T-helper 17 cell (primary cell): ENCODE data around the gene ALDOA. TPM values are rescaled to one million over a fixed set of nuclear protein-coding genes. Genes with fewer than 3 reads are reported as not detected.

Experiments
- ATAC-seq: fragments of 150-1000 bp; cut with Tn5 transposase; 2 replicates; pipeline ENCODE4 v1.10.0; 2021; ENCODE audit warnings: mild to moderate bottlenecking, moderate library complexity
- DNase-seq, 3 donors: peaks; one replicate each; pipeline versions ENCODE4 v3.0.0 to v3.0.0-alpha.2; 2020 to 2021
- H3K9me3 ChIP-seq: one replicate; pipeline ENCODE4 v1.7.0; 2013; ENCODE audit warnings: low read length, mild to moderate bottlenecking; ENCODE audit not compliant: control insufficient read depth, poor library complexity, severe bottlenecking
- H3K27ac Mint-ChIP-seq: one replicate; pipeline ENCODE4 v1.8.0; 2022; ENCODE audit warnings: mild to moderate bottlenecking, moderate library complexity, mixed read lengths
- H3K27me3 Mint-ChIP-seq: one replicate; pipeline ENCODE4 v1.8.0; 2022; ENCODE audit warnings: mixed read lengths
- H3K36me3 Mint-ChIP-seq: one replicate; pipeline ENCODE4 v1.8.0; 2022; ENCODE audit warnings: low read depth, mixed read lengths
- H3K4me1 Mint-ChIP-seq: one replicate; pipeline ENCODE4 v1.8.0; 2022; ENCODE audit warnings: mild to moderate bottlenecking, mixed read lengths
- H3K4me3 Mint-ChIP-seq: one replicate; pipeline ENCODE4 v1.8.0; 2022; ENCODE audit warnings: mild to moderate bottlenecking, moderate library complexity, mixed read lengths
- total RNA-seq, 4 donors: library from RNA in 2 of 4; stranded (reverse) in 2 of 4; gene quantifications; one replicate each; pipeline ENCODE4 v1.2.3 and lab custom pipeline; 2022 to 2026

The ALDOA gene
- total RNA-seq, 2 donors from 2014 or later = 421 to 426 TPM

- Mint-ChIP-seq H3K36me3 (no peaks in the 10 kb centered on the region), H3K4me1 (peaks cover 28% of the 10 kb centered on the region), H3K27ac (peak overlapping the region; percentile 96), H3K4me3 (peak overlapping the region; percentile 98), H3K27me3 (no peaks in the 10 kb centered on the region)
- ATAC-seq (no peak), DNase-seq (no peak)
- H3K9me3 ChIP-seq = no peaks in the 10 kb centered on the region
Measured at GRCh38 chr16:30067584-30067916, 2.0 kb downstream of the ALDOA start.

DNA sequence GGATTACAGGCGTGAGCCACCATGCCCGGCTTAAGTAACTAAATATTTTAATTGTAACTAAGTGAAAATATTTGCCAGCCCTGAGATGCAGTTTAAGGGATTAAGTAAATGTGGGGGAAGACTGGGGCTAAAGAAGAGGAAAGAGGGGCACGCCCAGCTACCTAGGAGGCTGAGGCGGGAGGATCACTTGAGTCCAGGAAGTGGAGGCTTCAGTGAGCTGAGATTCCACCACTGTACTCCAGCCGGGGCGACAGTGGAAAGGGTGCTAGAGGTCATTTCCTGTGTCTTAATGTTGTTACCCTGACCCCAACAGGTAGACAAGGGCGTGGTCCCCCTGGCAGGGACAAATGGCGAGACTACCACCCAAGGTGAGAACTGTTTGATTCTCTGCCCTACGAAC, 2.8 kb downstream of the ALDOA start:
- no peaks in the 10 kb centered on the region for H3K36me3 Mint-ChIP-seq
- H3K27ac Mint-ChIP-seq = peak overlapping the region; percentile 72
- no peak for DNase-seq
- H3K4me3 Mint-ChIP-seq = peak overlapping the region; percentile 49
- peaks cover 28% of the 10 kb centered on the region for H3K4me1 Mint-ChIP-seq
- no peaks in the 10 kb centered on the region for H3K9me3 ChIP-seq
- no peaks in the 10 kb centered on the region for H3K27me3 Mint-ChIP-seq
- ATAC-seq = no peak

DNA sequence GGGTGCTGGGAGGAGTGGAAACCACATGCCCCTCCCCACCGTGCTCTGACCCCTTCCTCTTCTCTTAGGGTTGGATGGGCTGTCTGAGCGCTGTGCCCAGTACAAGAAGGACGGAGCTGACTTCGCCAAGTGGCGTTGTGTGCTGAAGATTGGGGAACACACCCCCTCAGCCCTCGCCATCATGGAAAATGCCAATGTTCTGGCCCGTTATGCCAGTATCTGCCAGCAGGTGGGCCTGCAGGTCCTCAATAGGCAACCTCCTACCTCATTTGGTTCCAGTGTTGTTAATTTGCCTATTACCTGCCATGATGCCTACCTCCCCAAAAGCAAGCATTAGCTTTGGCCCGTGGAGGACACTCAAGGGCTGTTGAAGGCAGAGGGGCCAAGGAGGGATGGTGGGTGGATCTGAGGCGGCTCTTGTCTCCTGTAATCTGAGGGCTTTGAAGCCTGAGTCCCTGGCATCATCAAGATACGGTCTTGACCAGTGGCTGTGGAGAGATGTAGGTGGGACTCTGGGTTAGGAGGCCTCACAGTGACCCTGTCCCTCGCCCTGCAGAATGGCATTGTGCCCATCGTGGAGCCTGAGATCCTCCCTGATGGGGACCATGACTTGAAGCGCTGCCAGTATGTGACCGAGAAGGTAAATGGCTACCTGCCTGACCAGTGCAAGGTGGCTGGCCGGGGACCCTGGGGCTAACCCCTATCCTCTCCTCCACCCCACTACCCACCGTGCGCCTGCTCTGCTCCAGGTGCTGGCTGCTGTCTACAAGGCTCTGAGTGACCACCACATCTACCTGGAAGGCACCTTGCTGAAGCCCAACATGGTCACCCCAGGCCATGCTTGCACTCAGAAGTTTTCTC, 3.4 kb downstream of the ALDOA start:
- H3K27ac Mint-ChIP-seq = peak overlapping the region; percentile 72
- H3K9me3 ChIP-seq = no peaks in the 10 kb centered on the region
- DNase-seq (peak in 2 of 3 donors; percentile 33 to 50), ATAC-seq (no peak)
- H3K4me3 Mint-ChIP-seq = peak overlapping the region; percentile 49
- peaks cover 24% of the 10 kb centered on the region for H3K4me1 Mint-ChIP-seq
- no peaks in the 10 kb centered on the region for H3K36me3 Mint-ChIP-seq
- no peaks in the 10 kb centered on the region for H3K27me3 Mint-ChIP-seq

GRCh38 chr16:30069611-30070462, 4.3 kb downstream of the ALDOA start:
- no peak for DNase-seq
- no peak overlapping the region for H3K4me3 Mint-ChIP-seq
- no peaks in the 10 kb centered on the region for H3K36me3 Mint-ChIP-seq
- no peaks in the 10 kb centered on the region for H3K9me3 ChIP-seq
- no peak for ATAC-seq
- H3K27ac Mint-ChIP-seq = peak overlapping the region; percentile 59
- H3K4me1 Mint-ChIP-seq = peaks cover 19% of the 10 kb centered on the region
- no peaks in the 10 kb centered on the region for H3K27me3 Mint-ChIP-seq

- Mint-ChIP-seq H3K27ac (peak overlapping the region; percentile 59), H3K27me3 (no peaks in the 10 kb centered on the region), H3K4me3 (no peak overlapping the region), H3K36me3 (no peaks in the 10 kb centered on the region), H3K4me1 (peaks cover 21% of the 10 kb centered on the region)
- no peaks in the 10 kb centered on the region for H3K9me3 ChIP-seq
- no peak for DNase-seq
- ATAC-seq = no peak
Measured at GRCh38 chr16:30070490-30070889, 4.9 kb downstream of the ALDOA start.

DNA sequence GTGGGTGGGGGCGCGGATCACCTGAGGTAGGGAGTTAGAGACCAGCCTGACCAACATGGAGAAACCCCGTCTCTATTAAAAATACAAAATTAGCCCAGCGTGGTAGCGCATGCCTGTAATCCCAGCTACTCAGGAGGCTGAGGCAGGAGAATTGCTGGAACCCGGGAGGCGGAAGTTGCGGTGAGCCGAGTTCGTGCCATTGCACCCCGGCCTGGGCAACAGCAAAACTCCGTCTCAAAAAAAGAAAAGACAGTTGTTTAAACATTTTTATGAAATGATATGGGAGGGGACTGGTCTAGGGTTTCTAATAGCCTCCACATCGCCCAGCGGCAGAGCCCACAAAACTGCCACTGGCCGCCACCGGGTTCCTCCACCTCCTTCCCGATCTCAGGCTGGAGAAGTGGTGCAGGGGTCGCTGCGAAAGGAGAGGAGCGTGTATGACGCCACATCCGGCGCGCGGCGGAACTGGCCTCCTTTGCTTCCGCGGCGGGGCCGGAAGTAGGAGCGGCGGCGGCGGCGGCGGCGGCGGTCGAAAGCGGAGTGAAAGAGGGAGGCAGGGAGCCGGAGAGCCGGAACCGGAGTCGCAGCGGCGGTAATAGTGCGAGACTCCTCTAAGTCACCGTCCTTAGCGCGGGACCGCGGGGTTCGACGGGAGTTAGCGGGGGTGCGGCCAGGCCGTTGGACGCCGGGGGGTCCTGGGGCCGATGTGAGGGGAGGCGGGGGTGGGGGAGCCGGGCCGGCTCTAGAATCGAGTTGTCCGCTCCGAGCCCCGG, 10.1 kb downstream of the ALDOA start, which contains the start of gene PPP4C:
Gene PPP4C (plus strand): TSS at position 492 of the 773 bp plus-strand sequence. CDS start 384 bp downstream, outside the sequence.
- Mint-ChIP-seq H3K27ac (peak within 1 kb of the TSS; percentile 96), H3K27me3 (no peaks in the 10 kb centered on the region), H3K4me1 (peaks cover 28% of the 10 kb centered on the region), H3K4me3 (peak within 1 kb of the TSS; percentile 99), H3K36me3 (peaks cover 2% of the 10 kb centered on the region)
- ATAC-seq (peak; percentile 92), DNase-seq (peak; percentile 85 to 92 (median 88))
- H3K9me3 ChIP-seq = no peaks in the 10 kb centered on the region

DNA sequence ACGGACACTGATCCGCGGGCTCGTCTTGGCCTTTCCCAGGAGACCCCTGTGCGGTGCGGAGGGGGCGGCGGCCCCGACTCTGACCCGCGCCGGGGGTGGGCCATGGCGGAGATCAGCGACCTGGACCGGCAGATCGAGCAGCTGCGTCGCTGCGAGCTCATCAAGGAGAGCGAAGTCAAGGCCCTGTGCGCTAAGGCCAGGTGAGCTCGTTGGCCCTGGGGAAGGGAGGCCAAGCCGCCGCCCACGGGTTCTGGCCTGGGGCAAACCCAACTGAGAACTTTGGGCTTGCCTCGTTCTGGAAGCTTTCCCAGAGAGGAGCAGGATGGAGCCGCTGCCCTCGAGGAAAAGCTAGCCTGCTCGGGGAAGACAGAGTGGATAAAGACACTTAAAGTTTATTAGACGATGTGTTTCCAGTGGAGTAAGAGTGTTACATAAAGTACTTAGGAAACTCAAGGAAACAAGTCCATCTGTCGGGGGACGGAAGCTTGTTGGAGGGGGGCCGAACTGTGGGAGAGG, 10.8 kb downstream of the ALDOA start:
- Mint-ChIP-seq H3K27ac (peak overlapping the region; percentile 96), H3K4me3 (peak overlapping the region; percentile 99), H3K4me1 (peaks cover 28% of the 10 kb centered on the region), H3K27me3 (no peaks in the 10 kb centered on the region), H3K36me3 (peaks cover 2% of the 10 kb centered on the region)
- no peak for DNase-seq
- no peaks in the 10 kb centered on the region for H3K9me3 ChIP-seq
- ATAC-seq = peak; percentile 60

DNA sequence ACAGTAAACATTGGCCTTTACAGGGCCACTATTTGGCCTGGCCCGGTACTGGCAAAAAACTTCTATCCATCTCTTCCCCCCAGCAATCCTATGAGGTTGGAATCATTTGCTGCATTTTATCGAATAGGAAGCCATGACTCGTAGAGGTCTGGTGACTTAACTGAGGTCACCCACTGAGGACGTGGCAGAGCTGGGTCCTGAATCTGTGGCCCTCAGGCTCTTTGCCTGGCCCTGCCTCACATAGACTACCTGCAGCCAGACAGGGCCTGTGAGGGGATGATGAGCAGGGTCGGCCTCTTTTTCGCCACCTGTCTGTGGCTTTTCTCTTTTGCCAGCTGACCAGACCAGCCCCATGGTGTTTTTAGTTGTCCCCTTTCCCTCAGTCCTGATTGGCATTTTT, 12.1 kb downstream of the ALDOA start:
- no peak for DNase-seq
- H3K4me1 Mint-ChIP-seq = peaks cover 28% of the 10 kb centered on the region
- peak overlapping the region; percentile 96 for H3K27ac Mint-ChIP-seq
- no peaks in the 10 kb centered on the region for H3K9me3 ChIP-seq
- ATAC-seq = no peak
- peaks cover 5% of the 10 kb centered on the region for H3K36me3 Mint-ChIP-seq
- H3K4me3 Mint-ChIP-seq = peak overlapping the region; percentile 99
- no peaks in the 10 kb centered on the region for H3K27me3 Mint-ChIP-seq

GRCh38 chr16:30078744-30079143, 13.2 kb downstream of the ALDOA start:
- Mint-ChIP-seq H3K36me3 (peaks cover 8% of the 10 kb centered on the region), H3K27me3 (no peaks in the 10 kb centered on the region), H3K4me3 (no peak overlapping the region), H3K4me1 (peaks cover 33% of the 10 kb centered on the region), H3K27ac (no peak overlapping the region)
- ATAC-seq = no peak
- DNase-seq = no peak
- H3K9me3 ChIP-seq = no peaks in the 10 kb centered on the region

GRCh38 chr16:30079480-30079879, 13.9 kb downstream of the ALDOA start:
- H3K9me3 ChIP-seq = no peaks in the 10 kb centered on the region
- H3K4me3 Mint-ChIP-seq = no peak overlapping the region
- H3K27me3 Mint-ChIP-seq = no peaks in the 10 kb centered on the region
- no peak overlapping the region for H3K27ac Mint-ChIP-seq
- DNase-seq (no peak), ATAC-seq (no peak)
- peaks cover 11% of the 10 kb centered on the region for H3K36me3 Mint-ChIP-seq
- H3K4me1 Mint-ChIP-seq = peaks cover 37% of the 10 kb centered on the region

- Mint-ChIP-seq H3K36me3 (peaks cover 9% of the 10 kb centered on the region), H3K4me1 (peaks cover 23% of the 10 kb centered on the region), H3K27ac (peak overlapping the region; percentile 24), H3K27me3 (no peaks in the 10 kb centered on the region), H3K4me3 (no peak overlapping the region)
- ATAC-seq (no peak), DNase-seq (no peak)
- H3K9me3 ChIP-seq = no peaks in the 10 kb centered on the region
Measured at GRCh38 chr16:30082545-30083090, 17.1 kb downstream of the ALDOA start.

- Mint-ChIP-seq H3K36me3 (peaks cover 9% of the 10 kb centered on the region), H3K27me3 (no peaks in the 10 kb centered on the region), H3K4me1 (peaks cover 17% of the 10 kb centered on the region), H3K4me3 (no peak overlapping the region), H3K27ac (no peak overlapping the region)
- no peak for DNase-seq
- ATAC-seq = peak; percentile 20
- H3K9me3 ChIP-seq = no peaks in the 10 kb centered on the region
Measured at GRCh38 chr16:30083216-30084055, 17.9 kb downstream of the ALDOA start.
